ENCODE data around the gene TBRG4.

DNA sequence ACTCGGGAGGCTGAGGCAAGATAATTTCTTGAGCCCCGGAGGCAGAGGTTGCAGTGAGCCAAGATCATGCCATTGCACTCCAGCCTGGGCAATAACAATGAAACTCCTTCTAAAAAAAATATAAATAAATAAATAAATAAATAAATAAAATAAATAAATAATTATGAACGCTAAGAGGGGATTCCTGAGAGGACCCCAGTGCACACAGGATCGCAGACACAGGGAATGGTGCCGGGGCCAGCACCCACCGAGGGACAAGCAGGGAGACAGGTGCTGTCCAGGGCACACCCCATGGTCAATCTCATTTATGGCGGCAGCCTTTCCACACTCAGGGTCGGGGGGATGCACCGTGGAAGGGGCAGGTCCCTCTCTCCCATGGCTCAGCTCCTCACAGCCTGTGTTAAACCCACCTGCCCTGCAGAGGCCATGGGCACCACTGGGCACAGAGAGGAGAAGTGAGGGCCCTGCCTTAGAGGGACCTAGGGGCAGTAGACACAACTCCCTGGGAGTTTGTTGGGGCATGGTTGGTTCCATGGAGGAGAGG is 43.9 kb upstream of the TBRG4 start:
- TF ChIP-seq, protein P1, sequence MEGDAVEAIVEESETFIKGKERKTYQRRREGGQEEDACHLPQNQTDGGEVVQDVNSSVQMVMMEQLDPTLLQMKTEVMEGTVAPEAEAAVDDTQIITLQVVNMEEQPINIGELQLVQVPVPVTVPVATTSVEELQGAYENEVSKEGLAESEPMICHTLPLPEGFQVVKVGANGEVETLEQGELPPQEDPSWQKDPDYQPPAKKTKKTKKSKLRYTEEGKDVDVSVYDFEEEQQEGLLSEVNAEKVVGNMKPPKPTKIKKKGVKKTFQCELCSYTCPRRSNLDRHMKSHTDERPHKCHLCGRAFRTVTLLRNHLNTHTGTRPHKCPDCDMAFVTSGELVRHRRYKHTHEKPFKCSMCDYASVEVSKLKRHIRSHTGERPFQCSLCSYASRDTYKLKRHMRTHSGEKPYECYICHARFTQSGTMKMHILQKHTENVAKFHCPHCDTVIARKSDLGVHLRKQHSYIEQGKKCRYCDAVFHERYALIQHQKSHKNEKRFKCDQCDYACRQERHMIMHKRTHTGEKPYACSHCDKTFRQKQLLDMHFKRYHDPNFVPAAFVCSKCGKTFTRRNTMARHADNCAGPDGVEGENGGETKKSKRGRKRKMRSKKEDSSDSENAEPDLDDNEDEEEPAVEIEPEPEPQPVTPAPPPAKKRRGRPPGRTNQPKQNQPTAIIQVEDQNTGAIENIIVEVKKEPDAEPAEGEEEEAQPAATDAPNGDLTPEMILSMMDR (IDR thresholded peaks at IDR 0.05; ENCODE audit: extremely low read depth in 1 of 2, insufficient read depth in 1 of 2, low read depth in 1 of 2, low read length in 2 of 2), result no peak
- no peak for TF ChIP-seq POLR2AphosphoS5 (IDR thresholded peaks at IDR 0.05; ENCODE audit: insufficient read depth, low read depth, low read length)
- TF ChIP-seq, protein P2, sequence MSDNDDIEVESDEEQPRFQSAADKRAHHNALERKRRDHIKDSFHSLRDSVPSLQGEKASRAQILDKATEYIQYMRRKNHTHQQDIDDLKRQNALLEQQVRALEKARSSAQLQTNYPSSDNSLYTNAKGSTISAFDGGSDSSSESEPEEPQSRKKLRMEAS (IDR thresholded peaks at IDR 0.05; ENCODE audit: insufficient read depth, insufficient read length), result no peak
